ENCODE data around the gene C1orf210.

C1orf210 gene

GRCh38 chr1:43235040-43235439 is 50.3 kb downstream of the C1orf210 start:
- TF ChIP-seq CTCF (IDR thresholded peaks at IDR 0.05; ENCODE audit: poor library complexity, severe bottlenecking) = no peak
- ATAC-seq (ENCODE audit: low read depth) = no peak

GRCh38 chr1:43234267-43234666 is 51.1 kb downstream of the C1orf210 start:
- no peaks in the 10 kb centered on the region for H3K27me3 ChIP-seq (ENCODE audit: insufficient read depth, poor library complexity, severe bottlenecking)
- ATAC-seq (ENCODE audit: low read depth) (no peak), DNase-seq (ENCODE audit: low spot score) (no peak)
- H3K27ac ChIP-seq (ENCODE audit: poor library complexity, severe bottlenecking) = no peak overlapping the region
- H3K9me3 ChIP-seq (ENCODE audit: severe bottlenecking) = no peaks in the 10 kb centered on the region
- no peaks in the 10 kb centered on the region for H3K36me3 ChIP-seq (ENCODE audit: low read depth)
- TF ChIP-seq CTCF (IDR thresholded peaks at IDR 0.05; ENCODE audit: poor library complexity, severe bottlenecking) = no peak
- peaks cover 10% of the 10 kb centered on the region for H3K4me1 ChIP-seq (ENCODE audit: insufficient read depth, poor library complexity, severe bottlenecking)
- no peak overlapping the region for H3K4me3 ChIP-seq (ENCODE audit: severe bottlenecking)

More at GRCh38 chr1:43235040-43235439, 50.3 kb downstream of the C1orf210 start:
- Histone ChIP-seq H3K4me3 (ENCODE audit: severe bottlenecking) (no peak overlapping the region), H3K27ac (ENCODE audit: poor library complexity, severe bottlenecking) (no peak overlapping the region), H3K36me3 (ENCODE audit: low read depth) (no peaks in the 10 kb centered on the region), H3K4me1 (ENCODE audit: insufficient read depth, poor library complexity, severe bottlenecking) (peaks cover 10% of the 10 kb centered on the region), H3K9me3 (ENCODE audit: severe bottlenecking) (no peaks in the 10 kb centered on the region), H3K27me3 (ENCODE audit: insufficient read depth, poor library complexity, severe bottlenecking) (no peaks in the 10 kb centered on the region)
- DNase-seq (ENCODE audit: low spot score) = no peak

- H3K9me3 ChIP-seq (ENCODE audit: severe bottlenecking) = no peaks in the 10 kb centered on the region
- no peak for TF ChIP-seq CTCF (IDR thresholded peaks at IDR 0.05; ENCODE audit: poor library complexity, severe bottlenecking)
- H3K4me1 ChIP-seq (ENCODE audit: insufficient read depth, poor library complexity, severe bottlenecking) = peaks cover 10% of the 10 kb centered on the region
- no peak for DNase-seq (ENCODE audit: low spot score)
- H3K27me3 ChIP-seq (ENCODE audit: insufficient read depth, poor library complexity, severe bottlenecking) = no peaks in the 10 kb centered on the region
- H3K4me3 ChIP-seq (ENCODE audit: severe bottlenecking) = no peak overlapping the region
- no peak for ATAC-seq (ENCODE audit: low read depth)
- H3K36me3 ChIP-seq (ENCODE audit: low read depth) = no peaks in the 10 kb centered on the region
- no peak overlapping the region for H3K27ac ChIP-seq (ENCODE audit: poor library complexity, severe bottlenecking)
These were observed 51.8 kb downstream of the C1orf210 start for GRCh38 chr1:43233631-43234030.

GRCh38 chr1:43232482-43232881 is 52.9 kb downstream of the C1orf210 start:
- peaks cover 10% of the 10 kb centered on the region for H3K4me1 ChIP-seq (ENCODE audit: insufficient read depth, poor library complexity, severe bottlenecking)
- no peaks in the 10 kb centered on the region for H3K9me3 ChIP-seq (ENCODE audit: severe bottlenecking)
- no peak for DNase-seq (ENCODE audit: low spot score)
- TF ChIP-seq CTCF (IDR thresholded peaks at IDR 0.05; ENCODE audit: poor library complexity, severe bottlenecking) = no peak
- H3K4me3 ChIP-seq (ENCODE audit: severe bottlenecking) = no peak overlapping the region
- H3K27ac ChIP-seq (ENCODE audit: poor library complexity, severe bottlenecking) = no peak overlapping the region
- ATAC-seq (ENCODE audit: low read depth) = no peak
- H3K36me3 ChIP-seq (ENCODE audit: low read depth) = no peaks in the 10 kb centered on the region
- no peaks in the 10 kb centered on the region for H3K27me3 ChIP-seq (ENCODE audit: insufficient read depth, poor library complexity, severe bottlenecking)

- Histone ChIP-seq H3K36me3 (ENCODE audit: low read depth) (no peaks in the 10 kb centered on the region), H3K4me3 (ENCODE audit: severe bottlenecking) (no peak overlapping the region), H3K27me3 (ENCODE audit: insufficient read depth, poor library complexity, severe bottlenecking) (no peaks in the 10 kb centered on the region), H3K4me1 (ENCODE audit: insufficient read depth, poor library complexity, severe bottlenecking) (peaks cover 10% of the 10 kb centered on the region), H3K27ac (ENCODE audit: poor library complexity, severe bottlenecking) (no peak overlapping the region), H3K9me3 (ENCODE audit: severe bottlenecking) (no peaks in the 10 kb centered on the region)
- no peak for DNase-seq (ENCODE audit: low spot score)
- no peak for TF ChIP-seq CTCF (IDR thresholded peaks at IDR 0.05; ENCODE audit: poor library complexity, severe bottlenecking)
- ATAC-seq (ENCODE audit: low read depth) = peak; percentile 64; the same call in 2 of the 3 replicates
These were observed 53.3 kb downstream of the C1orf210 start for GRCh38 chr1:43232074-43232473.
